HT1080 (cell line): ENCODE results near the gene RTKN. TPM values are rescaled to one million over a fixed set of nuclear protein-coding genes. Genes with fewer than 3 reads are reported as not detected.
A peak's percentile ranks its signal among the peaks of the same experiment; 100 is the strongest.
"Not testable (repeated sequence)": the region's sequence is repeated elsewhere in the genome, so short reads cannot be mapped to it uniquely, and the experiment has no call there.

Experiments
- DNase-seq: peaks from one replicate; pipeline ENCODE4 v3.0.0-alpha.2; 2015; ENCODE audit warnings: low read depth
- total RNA-seq: library from RNA; depleted of rRNA; stranded (reverse); fragments of >200 nt; shearing (Covaris generic); gene quantifications from 2 replicates; pipeline ENCODE4 v1.2.3, GENCODE V29; 2014

RTKN gene
- total RNA-seq, 1 experiment from 2014 or later: 21.1 TPM

DNA sequence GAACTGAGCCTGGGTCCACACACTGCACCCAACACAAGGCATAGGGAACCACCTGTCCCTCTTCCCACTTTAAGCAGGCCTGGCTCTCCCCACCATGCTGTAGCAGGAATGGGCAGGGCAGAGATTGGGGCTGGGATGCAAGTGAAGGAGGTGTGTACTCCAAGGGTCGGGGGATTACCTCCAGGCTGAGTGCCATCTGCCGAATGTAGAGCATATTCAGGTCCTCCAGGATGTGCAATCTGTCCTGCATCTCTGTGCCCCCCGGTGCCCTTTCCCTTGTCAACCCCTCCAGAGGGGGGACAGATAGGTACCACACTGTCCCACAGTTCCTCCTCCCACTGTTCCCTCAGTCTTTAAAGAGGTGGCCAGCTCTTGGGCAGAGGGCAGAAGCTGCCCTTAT is 2.4 kb downstream of the RTKN start:
- no peak for DNase-seq

DNA sequence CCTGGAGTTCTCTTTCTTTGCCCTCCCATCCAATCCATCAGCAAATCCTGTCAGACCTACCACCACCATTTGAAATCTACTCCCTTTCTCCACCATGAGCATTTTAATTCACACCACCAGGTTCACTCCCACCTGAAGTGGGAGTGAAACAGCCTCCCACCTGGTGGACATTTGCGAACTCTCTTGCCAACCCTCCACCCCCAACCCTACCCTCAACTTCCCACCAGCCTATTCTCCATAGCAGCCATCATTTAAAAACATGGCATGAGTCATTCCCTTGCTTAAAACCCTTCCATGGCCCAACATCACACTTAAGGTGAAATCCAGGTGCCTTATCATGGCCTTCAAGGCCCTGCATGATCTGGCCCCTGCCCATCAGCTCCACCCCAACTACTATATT is 3.5 kb downstream of the RTKN start:
- no peak for DNase-seq

DNA sequence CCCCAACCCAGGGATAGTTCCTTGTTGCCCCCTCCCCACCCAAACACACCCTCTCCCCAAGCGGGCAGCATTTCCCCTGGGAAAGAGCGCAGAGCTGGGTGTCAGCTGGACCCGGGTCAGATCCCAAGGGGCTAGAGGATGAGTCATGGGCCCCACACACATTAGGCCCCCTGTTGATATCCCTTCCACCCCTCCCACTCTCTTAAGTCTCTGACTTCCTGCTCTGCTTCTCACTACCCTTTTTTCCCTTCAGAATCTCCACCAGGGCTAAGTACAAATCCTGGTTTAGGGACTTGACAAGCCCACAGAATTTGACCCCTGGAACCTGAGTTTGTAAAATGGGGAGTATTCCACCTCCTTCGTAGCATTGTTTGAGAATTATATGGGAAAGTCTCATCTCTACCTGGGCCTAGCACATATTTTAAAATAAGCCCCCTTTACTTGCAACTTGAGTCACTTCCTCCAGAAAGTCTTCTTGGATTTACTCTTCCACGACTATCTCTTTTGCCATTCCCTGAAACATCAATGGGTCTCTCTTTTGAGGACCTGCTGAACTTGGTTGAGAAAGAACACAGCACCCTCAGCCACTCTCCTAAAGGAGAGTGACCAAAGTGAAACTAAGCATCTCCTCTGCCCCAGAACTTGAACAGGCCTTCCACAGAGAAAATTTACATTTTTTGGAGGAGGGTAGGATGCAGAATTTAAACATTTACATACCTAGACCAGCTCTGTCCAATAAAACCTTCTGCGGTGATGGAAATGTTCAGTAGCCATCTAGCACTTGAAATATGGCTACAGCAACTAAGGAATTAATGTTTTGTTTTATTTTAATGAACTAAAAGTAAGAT is 4.7 kb downstream of the RTKN start:
- no peak for DNase-seq

DNA sequence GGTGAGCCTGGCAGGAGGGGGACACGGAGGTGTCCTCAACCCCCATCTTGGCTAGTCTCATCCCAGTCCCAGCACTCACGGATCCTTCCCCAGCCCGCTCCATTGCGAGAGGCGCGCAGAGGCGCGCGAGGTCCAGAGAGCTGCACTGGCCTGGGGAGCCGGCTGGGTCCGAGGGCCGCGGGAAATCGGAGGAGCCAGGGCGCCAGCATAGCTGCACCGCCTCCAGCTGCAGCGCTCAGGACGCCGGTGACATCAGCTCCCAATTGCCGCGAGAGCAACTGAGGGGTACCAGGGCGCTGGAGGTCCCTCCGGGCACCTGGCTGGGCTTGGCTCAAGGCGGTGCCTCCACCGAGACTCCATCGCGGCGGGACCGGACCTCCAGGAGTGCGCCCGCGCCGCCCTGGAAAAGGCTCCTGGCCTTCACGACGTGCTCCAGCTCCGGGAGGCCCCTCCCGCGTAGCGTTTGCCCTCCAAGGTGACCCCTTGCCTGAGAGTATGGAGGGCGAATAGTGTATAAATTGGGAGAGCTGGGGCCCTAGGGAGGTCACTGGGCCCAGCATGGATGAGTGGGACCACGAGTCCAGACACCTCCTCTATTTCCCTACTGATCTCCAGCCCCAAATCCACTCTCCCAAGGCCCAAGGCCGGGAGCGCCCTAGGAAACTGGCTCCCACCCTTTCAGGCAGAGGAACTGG is 5.5 kb downstream of the RTKN start:
- no peak for DNase-seq

DNA sequence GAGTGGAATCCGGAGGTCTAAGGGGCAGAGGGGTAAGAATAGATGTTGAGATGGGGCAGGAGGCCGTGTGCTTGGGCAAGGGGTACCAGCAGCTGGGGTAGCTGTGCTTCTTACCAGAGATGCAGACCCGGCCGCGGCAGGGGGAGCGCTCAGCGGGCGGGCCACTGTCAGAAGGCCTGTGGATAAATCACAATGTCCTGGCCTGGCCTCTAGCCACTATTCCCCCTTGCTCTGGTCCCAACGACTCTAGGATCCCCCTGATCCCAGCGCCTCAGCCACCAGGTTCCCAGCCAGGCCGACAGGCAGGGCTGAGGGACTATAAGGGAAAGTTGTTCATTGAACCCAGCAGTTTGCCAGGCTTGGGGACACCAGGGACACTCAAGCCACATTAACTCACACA is 11.2 kb downstream of the RTKN start:
- no peak for DNase-seq

DNA sequence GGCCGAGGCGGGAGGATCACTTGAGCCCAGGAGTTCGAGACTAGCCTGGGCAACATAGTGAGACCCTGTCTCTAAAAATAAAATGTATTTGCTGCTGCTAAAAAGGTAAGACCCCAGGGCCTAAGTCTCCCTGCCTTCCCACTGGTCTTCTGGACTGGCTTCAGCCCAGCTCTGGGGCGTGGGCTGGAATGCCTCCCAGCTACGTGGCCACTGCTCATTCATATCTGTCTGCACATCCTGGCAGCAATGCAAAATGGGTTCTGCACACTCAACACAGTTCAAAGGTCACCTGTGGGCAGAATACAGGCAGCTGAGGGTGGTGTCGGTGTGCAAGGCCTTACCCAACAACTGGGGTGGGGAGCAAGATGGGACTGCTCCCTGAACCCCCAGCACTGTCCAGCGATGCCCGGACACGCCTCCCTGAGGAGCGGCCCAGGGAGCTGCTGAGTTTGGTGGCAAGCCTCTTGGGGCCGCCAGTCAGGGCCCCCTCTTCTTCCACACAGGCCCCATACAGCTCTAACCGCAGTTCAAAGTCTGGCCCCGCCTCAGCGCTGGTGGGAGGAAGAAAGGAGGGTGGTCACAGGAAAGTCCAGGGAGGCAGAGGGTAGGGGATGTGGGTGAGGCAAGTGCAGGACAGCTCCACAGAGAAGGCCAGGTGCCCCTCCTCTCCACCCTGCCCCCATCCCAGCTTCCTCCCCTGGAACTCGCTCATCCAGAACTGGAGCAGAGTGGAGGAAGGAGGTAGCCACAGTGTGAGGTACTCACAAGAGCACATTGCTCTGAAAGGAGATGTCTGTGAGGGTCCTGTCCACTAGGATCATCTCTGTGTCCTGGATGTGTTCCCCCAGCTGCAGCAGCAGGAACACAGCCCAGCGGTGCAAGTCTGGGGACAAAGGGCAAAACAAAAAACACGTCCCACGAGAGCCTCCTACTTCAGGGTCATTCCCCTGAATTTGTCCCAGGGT is 12.0 kb downstream of the RTKN start:
- DNase-seq: no peak

DNA sequence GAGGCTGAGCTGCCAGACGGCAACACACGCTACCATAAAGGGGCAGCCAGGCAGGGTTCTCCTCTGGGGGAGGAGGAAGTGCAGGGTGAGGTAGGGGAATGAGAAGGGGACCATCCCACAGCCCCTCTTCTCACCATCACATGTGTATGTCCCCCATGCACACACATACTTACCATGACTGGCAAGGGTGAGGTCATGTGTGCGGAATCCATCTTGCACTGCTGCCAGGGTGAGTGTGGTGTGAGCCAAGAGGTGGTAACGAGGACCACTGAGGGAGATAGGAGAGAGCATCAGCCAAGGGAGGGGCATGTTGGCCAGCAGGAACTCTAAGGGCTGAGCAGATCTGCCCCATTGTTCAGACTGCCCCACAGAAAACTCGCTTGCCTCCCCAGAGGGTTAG is 13.1 kb downstream of the RTKN start:
- DNase-seq: no peak

DNA sequence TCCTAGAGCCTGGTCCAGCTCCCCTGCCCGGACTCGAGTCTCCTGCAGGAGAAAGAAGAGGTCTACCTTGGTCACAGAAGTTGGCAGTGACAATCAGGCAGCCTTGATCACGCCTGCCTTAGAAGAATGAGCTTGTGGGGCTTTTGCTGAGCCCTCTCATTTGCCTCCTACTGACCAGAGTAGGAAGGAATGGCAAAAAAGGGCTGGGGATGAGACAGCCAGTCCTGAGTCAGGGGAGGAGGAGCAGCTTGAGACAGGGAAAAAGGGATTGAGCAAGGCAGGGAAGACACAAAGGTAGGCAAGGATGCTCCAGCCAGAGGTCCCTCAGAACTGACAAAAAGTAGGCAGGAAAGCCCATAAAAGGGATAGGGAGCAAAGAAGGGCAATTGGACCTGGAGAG is 14.2 kb downstream of the RTKN start:
- DNase-seq: no peak

DNA sequence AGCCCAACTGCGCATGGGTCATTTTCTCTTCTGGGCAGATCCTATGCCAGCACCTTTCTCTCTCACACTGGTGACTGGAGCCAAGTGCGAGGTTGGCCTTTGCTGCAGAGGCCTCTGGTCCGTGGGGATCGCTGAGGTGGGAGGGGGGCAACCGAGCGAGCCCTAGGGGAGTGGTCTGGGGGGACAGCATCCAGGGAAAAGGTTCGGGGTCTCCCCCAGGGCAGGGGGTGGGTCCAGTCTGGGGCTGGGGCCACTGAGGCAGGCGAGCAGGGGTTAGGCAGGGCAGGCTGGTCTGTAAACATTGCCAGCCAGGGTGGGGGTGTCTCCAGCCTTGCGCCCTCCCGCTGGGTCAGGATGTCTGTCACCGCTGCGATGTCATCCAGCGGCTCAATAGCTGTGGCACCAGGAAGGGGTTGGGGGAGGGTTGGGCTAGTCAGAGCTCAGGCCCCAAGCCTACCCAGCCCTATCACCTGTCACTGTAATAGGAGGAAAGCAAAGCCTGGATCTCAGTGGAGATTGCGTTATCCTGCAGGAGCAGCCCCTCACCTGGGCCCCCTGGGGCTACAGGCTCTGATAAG is 15.5 kb downstream of the RTKN start:
- no peak for DNase-seq

DNA sequence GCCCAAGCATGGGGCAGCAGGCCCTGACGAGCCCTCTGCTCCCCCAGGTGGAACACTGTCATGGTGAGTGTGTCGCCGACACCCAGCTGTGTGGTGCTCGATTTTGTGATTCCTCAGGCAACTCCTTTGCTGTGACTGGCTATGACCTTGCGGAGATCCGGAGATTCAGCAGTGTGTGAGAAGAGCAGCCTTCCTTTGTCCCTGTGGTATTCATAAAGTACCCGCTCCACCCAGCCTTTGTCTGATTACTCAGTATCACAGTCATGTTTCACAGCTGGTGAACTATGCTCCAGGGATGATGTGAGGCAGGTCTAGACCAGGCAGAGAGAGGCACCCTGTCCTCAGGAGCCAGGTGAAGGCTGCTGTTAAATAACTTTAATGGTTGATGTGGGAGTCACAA is 16.2 kb downstream of the RTKN start:
- no peak for DNase-seq

DNA sequence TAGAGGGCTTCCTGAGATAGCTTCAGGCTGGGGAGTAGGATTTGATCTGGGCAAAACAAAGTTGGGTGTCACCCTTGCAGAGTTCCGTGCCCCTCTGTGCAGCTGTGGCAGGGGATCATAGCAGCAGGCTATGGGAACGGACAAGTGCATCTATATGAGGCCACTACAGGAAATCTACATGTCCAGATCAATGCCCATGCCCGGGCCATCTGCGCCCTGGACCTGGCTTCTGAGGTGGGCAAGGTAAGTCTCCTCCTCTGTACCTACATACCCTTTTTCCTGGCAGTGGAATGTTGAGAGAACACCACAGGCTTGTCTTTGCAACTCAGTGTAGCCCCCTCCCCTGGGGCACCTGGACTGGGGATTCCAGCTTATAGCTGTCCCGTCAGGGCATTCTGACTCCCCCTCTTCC is 16.7 kb downstream of the RTKN start:
- no peak for DNase-seq

DNA sequence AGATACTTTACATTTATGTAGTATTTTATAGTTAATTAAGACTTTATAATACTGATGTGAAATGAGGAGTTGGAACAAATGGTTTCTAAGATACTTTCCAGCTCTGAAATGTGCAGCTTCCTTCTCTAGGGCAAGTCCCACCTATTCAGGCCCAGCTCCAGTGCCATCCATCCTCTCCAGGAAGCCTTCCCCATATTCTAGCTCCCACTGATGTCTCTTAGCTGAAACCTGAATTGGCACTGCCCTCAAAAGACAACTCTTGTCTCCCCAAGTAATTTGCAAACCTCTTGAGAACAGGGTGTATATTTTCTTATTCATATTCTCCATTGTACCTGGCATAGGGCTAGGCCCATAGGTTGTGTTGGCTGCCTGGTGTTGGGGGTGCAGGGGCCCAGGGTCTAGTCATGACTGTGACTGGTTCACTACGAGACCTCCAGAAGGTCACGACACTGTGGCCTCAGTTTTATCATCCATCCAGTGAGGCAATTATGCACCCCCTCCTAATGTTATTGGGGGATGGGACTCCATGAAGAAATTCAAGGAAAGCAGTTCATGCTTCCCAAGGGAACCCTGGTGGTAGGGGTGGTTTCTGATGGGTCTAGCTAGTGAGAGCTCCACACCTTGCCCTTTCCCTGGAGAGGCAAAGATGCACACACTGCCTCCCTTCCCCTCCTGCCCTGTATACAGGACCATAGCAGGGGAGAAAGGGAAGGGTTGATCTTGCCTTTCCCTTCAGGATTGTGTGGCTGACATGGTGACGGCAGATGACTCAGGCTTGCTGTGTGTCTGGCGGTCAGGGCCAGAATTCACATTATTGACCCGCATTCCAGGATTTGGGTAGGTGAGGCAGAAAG is 17.4 kb downstream of the RTKN start:
- DNase-seq: no peak

DNA sequence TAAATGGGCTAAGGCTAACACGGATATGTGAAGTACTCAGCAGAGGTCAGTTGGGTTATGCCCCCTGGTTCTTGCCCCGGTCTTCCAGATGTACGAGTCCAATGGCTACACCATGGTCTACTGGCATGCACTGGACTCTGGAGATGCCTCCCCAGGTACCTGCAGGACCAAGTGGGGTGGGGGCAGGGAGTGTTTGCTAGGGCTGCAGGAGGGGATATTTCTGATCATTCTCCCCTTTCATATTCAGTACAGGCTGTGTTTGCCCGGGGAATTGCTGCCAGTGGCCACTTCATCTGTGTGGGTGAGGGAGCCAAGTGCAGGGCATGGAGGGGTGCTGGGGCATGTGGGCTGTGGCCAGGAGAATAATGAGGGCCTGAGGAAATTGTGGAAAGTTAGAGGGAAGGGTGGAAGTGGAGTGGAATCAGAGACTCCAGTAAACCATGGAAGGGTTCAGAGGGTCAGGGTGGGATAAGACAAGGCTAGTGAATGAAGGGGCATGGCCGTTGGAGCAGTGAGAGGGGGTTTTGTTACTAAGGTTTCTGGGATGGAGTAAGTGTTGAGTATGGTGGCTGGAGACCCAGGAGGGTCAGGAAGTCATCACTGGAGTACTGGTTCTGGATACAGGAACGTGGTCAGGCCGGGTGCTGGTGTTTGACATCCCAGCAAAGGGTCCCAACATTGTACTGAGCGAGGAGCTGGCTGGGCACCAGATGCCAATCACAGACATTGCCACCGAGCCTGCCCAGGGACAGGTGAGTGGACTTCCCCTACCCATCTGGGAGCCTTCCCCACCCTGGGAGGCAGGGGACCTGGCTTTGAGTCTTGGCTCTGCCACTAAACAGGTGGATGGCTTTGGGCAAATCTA is 18.3 kb downstream of the RTKN start:
- no peak for DNase-seq

DNA sequence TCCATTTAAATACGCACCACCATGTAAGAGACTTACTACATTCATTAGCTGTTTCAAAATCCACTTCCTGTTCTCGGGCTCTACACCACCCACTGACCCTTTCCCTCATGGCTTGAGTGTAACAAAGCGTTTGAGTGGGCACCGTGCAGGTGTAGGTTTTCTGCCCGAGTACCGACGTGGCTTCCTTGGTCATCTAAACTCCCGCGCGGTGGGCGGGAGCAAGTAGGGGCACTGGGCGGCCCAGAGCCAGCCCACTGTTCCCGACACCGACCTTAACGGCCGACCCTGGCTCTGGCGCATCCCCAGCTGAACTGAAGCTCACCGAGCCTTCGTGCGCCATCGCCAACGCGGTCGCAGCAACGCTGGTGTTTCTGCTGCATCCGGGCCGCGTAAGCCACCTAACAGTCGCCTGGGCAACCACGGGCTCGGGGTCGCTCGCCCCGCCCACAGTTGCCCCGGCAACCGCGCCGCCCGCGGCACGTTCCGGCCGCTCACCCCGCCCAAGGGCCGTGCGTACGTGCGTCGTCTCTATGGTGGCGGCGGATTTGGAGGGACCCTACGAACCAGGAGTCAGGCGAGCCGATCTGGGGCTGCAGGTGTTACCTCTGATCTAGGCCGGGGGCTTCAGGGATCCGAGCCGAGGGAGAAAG is 20.4 kb downstream of the RTKN start, which contains the start of the genes C2orf81 and WDR54:
Gene C2orf81, minus strand, starts transcription at position 399 of the 650 bp plus-strand sequence. Its CDS starts 59 bp downstream, at position 340.
Gene WDR54, plus strand, starts transcription at position 510 of the 650 bp plus-strand sequence. CDS start 424 bp downstream, outside the sequence.
- DNase-seq: peak; percentile 93

DNA sequence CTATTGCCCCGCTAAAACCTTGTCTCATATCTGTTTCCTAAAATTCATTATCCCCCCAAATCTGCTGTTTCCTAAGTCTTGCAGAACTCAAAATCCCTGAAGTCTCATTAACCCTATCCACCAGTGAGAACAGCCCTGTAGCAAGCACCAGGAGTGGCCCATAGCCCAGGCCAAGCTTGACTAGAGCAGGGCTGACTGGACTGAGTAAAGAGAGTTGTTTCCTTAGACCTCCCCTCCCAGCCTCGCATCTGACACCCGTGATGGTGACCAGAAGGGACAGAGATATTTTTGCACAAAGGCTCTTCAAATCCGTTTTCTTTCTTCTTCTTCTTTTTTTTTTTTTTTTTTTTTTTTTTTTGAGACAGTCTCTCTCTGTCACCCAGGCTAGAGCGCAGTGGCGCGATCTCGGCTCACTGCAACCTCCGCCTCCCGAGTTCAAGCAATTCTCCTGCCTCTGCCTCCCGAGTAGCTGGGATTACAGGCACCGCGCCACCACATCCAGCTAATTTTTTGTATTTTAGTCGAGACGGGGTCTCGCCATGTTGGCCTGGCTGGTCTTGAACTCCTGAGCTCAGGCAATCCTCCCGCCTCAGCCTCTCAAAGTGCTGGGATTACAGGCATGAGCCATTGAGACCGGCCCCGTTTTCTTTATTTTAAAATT is 21.2 kb downstream of the RTKN start:
- DNase-seq: not testable (repeated sequence)

DNA sequence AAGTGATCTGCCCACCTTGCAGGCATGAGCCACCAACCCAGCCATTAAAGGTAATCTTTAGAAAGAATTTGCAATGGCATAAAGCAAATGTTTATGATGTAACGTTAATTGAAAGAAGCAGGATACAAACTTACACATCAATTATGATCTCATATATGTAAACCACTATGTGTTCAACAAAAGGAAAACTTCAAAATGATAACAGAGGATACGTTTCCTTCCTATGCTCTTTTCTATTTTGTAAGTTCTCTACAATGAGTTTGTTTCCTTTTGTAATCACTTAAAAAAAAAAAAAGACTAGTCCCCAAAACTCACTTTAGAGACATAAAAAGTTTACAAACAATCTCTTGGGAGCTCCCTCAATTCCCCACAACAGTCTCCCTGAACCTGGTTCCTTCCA is 21.7 kb downstream of the RTKN start:
- DNase-seq: no peak

DNA sequence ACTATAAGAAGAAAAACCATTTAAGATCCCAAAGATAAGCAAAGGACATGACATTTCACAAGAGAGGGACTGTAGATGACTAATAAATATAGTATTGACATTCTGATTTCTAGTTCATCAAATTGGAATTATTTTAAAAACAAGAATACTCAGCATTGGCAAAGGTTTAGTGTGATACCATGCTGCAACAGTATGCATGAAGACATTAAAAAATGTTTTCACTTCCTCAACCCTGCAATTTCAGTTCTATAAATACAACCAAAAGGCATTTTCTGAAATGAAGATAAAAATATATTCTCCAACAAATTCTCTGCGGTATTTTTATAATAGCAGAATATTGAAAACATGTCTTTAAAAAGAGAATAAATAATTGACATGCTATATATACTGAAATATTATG is 22.4 kb downstream of the RTKN start:
- DNase-seq: no peak

DNA sequence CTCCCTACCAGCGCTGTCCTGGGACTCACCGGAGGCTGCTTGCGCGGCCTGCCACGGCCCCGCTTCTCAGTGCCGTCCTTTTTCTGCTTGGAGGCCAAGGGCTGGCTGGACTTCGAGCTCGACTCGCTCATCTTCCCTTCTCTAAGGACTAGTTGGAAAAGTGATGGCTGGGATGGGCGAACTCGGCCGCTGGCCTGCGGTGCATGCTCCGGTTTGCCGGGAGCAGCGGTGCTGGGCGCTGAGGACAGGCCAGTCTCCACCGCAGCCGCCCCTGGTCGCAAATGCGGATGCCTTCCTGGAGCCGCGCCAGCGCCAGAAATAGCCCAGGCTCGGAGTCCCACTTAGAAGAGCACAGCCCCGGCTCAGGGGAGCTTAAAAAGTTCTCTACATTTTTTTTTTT is 23.4 kb downstream of the RTKN start:
- DNase-seq: no peak
